NCI-H2107 treated with DMSO at 0.1 percent for 48 hours (cell line): ENCODE data around the gene MR1.
A peak's percentile ranks its signal among the peaks of the same experiment; 100 is the strongest.

Source experiments
- DNase-seq: peaks from one replicate; lab custom pipeline; 2025; ENCODE audit not compliant: unreplicated experiment; lab: John Stamatoyannopoulos, UW

Gene MR1

DNA sequence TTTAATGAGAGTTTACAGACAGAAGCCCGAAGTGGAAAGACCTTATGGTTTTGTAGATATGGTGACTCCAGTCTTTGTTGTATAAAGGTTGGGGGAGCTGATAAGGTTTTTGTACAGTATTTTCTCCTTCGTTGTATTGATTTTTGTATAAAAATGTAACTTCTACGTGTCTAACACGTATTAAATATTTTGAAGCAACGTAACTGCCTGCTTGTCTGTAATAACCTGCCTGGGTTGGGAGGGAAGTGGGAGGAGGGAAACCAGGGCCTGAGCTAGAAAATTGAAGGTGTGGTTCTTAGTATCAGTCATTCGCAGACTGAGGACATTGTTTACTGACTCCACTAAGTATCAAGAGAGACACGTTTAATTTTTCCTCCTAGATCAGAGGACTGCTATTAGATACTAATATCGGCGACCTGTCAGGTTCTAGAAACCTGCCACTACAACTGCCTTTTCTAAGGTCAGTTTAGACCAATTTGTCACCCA lies 56.9 kb downstream of the MR1 start:
- no peak for DNase-seq

DNA sequence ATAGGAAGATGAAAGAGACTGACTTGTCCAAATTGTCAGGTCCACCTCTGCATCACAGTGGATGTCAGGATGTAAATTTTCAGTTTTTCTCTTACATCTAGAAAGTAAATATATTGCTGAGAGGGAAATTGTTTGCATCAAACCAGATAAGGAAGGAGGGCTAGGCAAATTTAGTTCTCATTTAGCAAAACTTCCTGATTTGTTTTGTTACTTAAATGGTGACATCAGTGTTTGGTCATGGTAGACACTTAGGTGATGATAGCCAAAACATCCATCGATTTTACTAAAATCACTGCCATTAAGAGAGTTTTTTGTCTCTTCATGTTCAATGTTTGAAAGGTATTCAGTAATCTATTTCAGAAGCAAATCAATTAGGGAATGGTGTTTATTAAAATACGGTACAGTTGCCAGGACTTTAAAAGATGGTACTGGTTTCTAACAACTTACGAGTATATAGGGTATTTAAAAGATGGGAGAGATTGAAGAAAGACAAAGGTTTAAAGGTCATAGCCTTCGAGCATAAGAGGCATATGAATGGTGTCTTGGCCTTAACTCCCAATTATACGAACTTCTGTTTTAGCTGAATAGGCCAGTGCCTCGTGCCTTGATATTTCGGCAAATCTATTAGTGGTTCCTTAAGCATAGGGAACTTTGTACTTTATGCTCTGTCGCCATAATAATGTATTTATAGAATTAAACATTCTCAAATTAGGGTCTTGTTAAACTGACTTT lies 57.7 kb downstream of the MR1 start:
- DNase-seq: no peak

GRCh38 chr1:181092056-181092455 lies 58.3 kb downstream of the MR1 start:
- no peak for DNase-seq

GRCh38 chr1:181092883-181093458 lies 59.2 kb downstream of the MR1 start:
- no peak for DNase-seq

- DNase-seq: no peak
Measured at GRCh38 chr1:181094416-181095212, 60.8 kb downstream of the MR1 start.

- no peak for DNase-seq
Measured at GRCh38 chr1:181095260-181095659, 61.5 kb downstream of the MR1 start.

DNA sequence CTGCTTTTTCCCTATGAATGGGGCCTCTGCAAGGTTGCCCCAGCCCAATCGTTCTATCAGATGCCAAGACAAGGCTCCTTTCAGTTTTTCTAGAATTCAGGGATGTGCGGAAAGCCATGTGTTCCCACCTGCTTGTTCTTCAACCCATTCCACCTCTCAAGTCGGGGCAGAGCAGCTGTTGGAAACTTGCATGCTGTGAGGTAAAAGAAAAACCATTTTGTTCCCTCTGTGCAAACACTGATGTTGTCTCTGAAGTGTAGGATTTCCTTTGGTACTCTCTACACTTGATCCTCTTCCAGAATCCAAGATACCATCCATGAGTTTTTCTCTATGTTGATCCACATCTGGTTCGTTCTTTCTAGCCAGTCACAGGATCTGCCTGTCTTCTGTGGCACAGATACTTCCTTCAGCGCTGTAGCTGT lies 62.0 kb downstream of the MR1 start:
- DNase-seq: no peak

DNA sequence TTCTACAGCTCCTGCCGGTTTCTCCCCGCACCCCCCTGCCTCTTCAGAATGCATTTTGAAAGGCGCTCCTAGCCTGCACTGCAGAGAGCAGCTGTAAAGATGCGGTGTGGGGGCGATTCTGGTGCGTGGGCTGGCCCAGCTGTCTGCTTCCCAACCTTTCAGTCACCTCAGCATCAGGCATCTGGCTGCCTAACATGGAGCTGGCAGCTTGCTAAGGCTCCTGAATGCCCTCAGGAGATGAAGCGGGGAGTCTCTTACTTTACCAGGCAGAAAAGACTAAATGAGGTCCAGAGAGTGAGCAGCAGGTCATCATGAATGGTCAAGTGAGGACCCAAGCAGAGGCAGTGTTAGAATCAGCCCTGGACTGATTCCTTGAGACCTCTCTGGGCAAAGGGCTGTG lies 63.5 kb downstream of the MR1 start:
- no peak for DNase-seq

DNA sequence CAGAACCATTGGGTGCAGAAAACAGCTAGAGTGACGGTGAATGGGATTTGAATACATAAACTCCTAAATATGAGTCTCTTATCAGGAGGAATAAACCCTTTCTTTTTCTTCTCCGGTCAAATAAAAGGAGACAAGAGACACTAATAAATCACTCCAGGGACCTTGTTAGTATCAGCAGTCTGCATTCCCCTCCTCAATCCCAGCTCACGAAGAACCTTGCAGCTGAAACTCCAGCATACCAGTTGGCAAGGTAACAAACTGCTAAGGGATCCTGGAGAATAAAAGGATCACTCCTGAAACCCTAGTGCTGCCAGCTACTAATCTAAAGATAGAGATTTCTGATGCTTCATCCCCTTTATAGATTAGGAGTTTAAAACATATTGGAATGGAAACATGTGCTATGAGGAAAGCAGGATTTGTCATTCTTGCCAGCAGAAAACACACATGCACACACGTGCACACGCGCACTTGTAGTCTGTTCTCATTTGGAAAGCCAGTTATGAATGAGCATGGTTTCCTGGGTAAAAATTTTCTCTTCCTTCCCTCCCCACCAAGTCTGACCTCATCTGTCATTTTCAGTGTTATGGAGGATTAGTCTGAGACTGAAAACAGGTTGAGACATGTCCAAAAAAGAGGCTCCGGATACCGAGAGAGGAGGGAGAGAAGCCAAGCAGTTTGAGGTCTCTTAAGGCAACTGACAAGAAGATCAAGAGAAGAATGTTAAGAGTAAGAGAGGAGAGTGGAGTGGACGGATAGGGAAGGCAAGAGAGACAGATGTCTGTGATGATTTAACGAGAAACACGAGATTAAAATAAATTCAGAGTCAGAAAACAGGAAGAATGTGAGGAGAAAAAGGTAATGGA lies 65.6 kb downstream of the MR1 start:
- no peak for DNase-seq

DNA sequence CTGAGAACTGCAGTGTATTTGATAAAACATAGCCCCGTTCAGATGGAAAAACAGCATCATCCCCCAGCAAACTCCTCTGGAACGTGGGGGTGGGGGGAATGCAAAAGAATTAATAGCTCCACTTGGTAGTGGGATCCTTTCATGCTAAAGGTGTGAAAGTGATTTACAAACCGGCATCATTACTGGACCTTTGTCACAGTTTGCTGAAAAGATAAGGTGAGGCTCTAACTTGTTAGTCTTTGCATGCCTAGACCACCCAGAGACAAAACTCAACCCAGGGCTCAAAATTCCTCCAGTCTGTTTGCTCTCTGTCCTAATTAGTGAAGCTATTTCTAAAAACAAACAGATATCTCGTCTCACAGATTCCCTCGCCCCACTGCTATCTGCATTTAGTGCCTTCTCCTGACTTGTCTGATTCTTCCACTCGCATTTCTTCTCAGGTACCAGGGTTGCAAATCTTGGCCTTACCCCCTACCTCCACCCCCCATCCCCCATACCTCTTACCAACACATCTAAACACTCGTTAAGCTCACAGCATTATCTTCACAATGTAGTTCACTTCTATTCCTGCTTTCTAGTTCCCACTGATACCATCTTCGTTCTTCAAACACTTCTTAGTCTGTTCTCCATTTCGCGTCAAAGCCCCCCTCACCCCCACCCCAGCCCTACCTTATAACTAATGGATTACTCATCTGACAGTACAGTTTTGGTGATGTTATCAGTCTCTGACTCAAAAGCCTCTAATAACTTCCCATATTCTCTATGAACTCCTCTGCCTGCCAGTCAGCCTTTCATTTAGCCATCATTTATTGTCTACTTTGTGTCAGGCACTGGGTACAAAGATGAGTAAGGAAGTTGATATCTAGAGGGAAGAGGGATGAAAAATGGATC lies 66.5 kb downstream of the MR1 start:
- no peak for DNase-seq

GRCh38 chr1:181100934-181101333 lies 67.2 kb downstream of the MR1 start:
- no peak for DNase-seq

- DNase-seq: peak; percentile 97
Measured at GRCh38 chr1:181101581-181102226, 67.9 kb downstream of the MR1 start.

- DNase-seq: peak; percentile 23
Measured at GRCh38 chr1:181102841-181103240, 69.1 kb downstream of the MR1 start.

DNA sequence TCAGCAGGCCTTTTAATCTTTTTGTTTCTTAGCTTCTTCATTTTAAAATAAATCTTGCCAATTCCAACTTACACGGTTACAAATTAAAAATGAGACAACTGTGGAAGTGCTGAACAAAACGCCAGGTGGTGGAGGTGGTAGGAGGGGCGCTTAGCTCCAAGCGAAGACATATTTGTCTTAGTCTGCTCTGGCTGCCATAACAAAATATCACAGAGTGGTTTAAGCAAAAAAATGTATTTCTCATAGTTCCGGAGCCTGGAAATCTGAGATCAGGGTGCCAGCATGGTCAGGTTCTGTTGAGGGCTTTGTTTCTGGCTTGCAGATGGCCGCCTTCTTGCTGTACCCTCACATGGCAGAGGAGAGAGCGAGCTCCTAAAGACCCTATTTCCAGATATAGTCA lies 69.6 kb downstream of the MR1 start:
- no peak for DNase-seq

DNA sequence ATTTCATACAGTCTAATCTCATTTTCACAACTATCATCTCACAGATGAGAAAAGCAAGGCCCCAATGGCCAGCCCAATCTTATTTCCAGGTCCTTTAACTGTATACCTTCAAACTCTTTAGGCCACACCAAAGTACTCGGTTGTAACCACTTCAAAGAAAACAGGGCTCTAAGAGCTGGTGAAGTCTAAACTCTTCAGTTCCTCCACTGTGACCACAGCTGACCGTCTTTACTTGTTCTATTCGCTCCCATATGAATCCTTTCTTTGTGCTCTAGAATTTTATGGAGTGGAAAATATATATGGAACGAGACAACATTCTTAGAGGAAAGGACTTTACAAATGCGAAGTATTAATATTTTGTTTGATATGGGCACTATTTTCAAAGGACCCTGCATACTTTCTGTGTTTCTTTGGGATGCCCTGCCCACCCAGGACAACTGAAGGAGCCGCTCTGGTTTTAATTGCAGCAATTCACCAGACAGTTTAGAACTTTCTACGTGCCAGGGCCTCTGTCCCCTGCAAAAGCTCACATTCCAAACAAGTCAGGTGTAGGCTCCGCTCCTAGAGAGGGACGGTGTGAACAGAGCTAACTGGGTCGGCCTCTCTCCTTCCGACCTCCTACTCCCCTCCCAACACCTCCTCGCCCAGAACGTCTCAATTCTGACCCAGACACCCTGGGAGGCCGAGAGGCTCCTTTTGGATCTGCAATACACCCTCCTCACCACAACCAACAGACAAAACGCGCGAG lies 70.4 kb downstream of the MR1 start:
- DNase-seq: no peak

DNA sequence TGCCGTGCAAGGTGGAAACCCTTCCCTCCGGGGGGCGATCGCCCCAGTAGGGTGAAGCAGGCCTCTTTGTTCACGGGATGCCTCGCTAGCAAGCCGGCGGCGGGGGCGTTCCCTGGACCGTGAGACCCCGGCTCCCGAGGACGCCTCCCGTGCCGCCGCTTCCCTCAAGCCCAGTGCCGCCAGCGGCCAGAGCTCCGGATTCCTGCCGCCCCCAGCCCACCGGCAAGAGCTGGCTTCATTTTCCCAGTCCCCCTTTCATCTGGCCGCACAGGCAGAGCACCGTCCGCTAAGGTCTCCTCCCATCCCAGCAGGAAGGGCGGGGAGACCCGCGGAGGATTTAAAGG lies 71.0 kb downstream of the MR1 start:
- DNase-seq: no peak

GRCh38 chr1:181105134-181106021 lies 71.6 kb downstream of the MR1 start:
- peak; percentile 86 for DNase-seq

GRCh38 chr1:181106022-181106312 lies 72.2 kb downstream of the MR1 start:
- DNase-seq: no peak
